ENCODE data around the gene PGLYRP4.
A peak's percentile ranks its signal among the peaks of the same experiment; 100 is the strongest.

DNA sequence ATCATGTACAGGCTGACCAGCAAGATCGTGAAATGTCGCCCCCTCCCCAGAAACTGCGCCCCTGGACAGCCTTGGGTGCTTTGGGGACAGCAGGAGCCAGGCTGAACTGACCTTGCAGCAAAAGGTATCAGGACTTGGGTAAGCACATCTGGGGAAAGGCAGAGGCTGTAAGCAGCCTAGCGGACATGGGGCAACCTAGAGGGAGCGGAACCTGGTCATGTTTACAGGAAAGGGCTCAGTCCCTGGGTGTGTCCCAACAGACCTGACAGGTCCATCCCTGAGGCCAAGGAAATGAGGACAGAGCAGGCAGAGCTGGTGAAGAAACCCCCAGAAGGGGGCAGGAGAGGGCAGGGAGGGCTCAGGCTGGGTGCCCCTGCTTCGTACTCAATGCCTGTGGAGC, 45.3 kb upstream of the PGLYRP4 start:
- TF ChIP-seq EZH2 (IDR thresholded peaks at IDR 0.05; ENCODE audit: borderline replicate concordance, low read depth, low read length, severe bottlenecking): no peak
- TF ChIP-seq, protein P1, sequence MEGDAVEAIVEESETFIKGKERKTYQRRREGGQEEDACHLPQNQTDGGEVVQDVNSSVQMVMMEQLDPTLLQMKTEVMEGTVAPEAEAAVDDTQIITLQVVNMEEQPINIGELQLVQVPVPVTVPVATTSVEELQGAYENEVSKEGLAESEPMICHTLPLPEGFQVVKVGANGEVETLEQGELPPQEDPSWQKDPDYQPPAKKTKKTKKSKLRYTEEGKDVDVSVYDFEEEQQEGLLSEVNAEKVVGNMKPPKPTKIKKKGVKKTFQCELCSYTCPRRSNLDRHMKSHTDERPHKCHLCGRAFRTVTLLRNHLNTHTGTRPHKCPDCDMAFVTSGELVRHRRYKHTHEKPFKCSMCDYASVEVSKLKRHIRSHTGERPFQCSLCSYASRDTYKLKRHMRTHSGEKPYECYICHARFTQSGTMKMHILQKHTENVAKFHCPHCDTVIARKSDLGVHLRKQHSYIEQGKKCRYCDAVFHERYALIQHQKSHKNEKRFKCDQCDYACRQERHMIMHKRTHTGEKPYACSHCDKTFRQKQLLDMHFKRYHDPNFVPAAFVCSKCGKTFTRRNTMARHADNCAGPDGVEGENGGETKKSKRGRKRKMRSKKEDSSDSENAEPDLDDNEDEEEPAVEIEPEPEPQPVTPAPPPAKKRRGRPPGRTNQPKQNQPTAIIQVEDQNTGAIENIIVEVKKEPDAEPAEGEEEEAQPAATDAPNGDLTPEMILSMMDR (IDR thresholded peaks at IDR 0.05; ENCODE audit: borderline replicate concordance, extremely low read depth, low read length, poor library complexity, severe bottlenecking): peak; percentile 17
